Measurements from ENCODE around the gene PCSK6.

DNA sequence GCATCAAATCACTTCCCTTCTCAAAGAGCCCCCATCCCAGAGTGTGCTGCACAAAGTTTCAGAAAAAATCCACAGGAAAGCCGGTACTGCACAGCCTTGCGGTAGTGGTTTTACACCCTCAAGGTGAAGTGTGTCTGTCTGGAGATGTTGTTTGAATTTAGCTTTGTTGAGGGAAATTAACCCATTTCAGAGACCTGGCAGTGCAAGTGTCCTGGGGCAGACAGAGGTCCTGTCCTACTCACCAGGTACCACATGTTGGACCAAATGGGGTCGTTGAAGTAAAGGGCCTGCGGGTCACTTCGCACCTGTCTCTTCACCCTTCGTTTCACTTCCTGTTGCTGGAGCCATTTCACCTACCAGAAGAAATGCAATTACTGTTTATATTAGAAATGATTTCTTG, 57.8 kb downstream of the PCSK6 start:
- TF ChIP-seq CTCF (IDR thresholded peaks at IDR 0.05) (no peak), POLR2A (IDR thresholded peaks at IDR 0.05) (no peak), EP300 (IDR thresholded peaks at IDR 0.05) (no peak)

All from stomach (tissue), 4 donors.